HepG2 (cell line): ENCODE results near the gene KLHDC1. TPM values are rescaled to one million over a fixed set of nuclear protein-coding genes. Genes with fewer than 3 reads are reported as not detected.

Experiments used
- ATRX ChIP-seq: sonication (generic); formaldehyde crosslinking; IDR thresholded peaks from 2 replicates; pipeline ENCODE4 v1.4.0; 2020; ENCODE audit warnings: missing genetic modification reagents, borderline replicate concordance
- CERS6 ChIP-seq: sonication (generic); formaldehyde crosslinking; IDR thresholded peaks from 2 replicates; pipeline ENCODE4 v1.5.0; 2020; ENCODE audit warnings: missing genetic modification reagents
- DNMT3B ChIP-seq: conservative IDR thresholded peaks from 2 replicates; pipeline ENCODE4 v1.6.1; 2016; ENCODE audit warnings: missing biosample characterization, control low read depth
- E2F1 ChIP-seq: sonication (generic); formaldehyde crosslinking; IDR thresholded peaks from 2 replicates; pipeline ENCODE4 v1.5.0; 2020; ENCODE audit warnings: missing genetic modification reagents
- FOXC1 ChIP-seq: sonication (generic); formaldehyde crosslinking; IDR thresholded peaks from 2 replicates; pipeline ENCODE4 v1.8.0; 2022; ENCODE audit warnings: mild to moderate bottlenecking, missing genetic modification reagents, borderline replicate concordance
- FUBP1 ChIP-seq: sonication (generic); formaldehyde crosslinking; IDR thresholded peaks from 2 replicates; pipeline ENCODE4 v1.5.1; 2020; ENCODE audit warnings: missing genetic modification reagents, mild to moderate bottlenecking, borderline replicate concordance
- MATR3 ChIP-seq: sonication (generic); formaldehyde crosslinking; IDR thresholded peaks from 2 replicates; pipeline ENCODE4 v1.4.0; 2020; ENCODE audit warnings: missing genetic modification reagents
- REST ChIP-seq, 2 experiments: IDR thresholded peaks; 2 replicates each; pipeline ENCODE4 v1.6.1; 2011 to 2012; ENCODE audit warnings: low read length in 2 of 2, borderline replicate concordance in 1 of 2, low read depth in 1 of 2, mild to moderate bottlenecking in 1 of 2, moderate library complexity in 1 of 2
- WIZ ChIP-seq: sonication (generic); formaldehyde crosslinking; IDR thresholded peaks from 2 replicates; pipeline ENCODE4 v1.5.1; 2020; ENCODE audit warnings: mild to moderate bottlenecking, missing genetic modification reagents
- ZBTB25 ChIP-seq: IDR thresholded peaks from 2 replicates; pipeline ENCODE4 v1.6.1; 2018; ENCODE audit warnings: missing genetic modification reagents
- ZFP62 ChIP-seq: sonication (generic); formaldehyde crosslinking; IDR thresholded peaks from 2 replicates; pipeline ENCODE4 v1.4.0; 2020; ENCODE audit warnings: missing genetic modification reagents
- ZFP82 ChIP-seq: sonication (generic); formaldehyde crosslinking; IDR thresholded peaks from 2 replicates; pipeline ENCODE4 v1.5.1; 2020; ENCODE audit warnings: mild to moderate bottlenecking, missing genetic modification reagents, borderline replicate concordance
- ZNF160 ChIP-seq: sonication (generic); formaldehyde crosslinking; IDR thresholded peaks from 2 replicates; pipeline ENCODE4 v1.8.0; 2022; ENCODE audit warnings: mild to moderate bottlenecking, inconsistent platforms, missing genetic modification reagents
- ZNF225 ChIP-seq: sonication (generic); formaldehyde crosslinking; IDR thresholded peaks from 2 replicates; pipeline ENCODE4 v1.4.0; 2020; ENCODE audit warnings: mild to moderate bottlenecking, missing genetic modification reagents
- ZNF432 ChIP-seq: sonication (generic); formaldehyde crosslinking; IDR thresholded peaks from 2 replicates; pipeline ENCODE4 v1.5.0; 2020; ENCODE audit warnings: missing genetic modification reagents, mild to moderate bottlenecking, borderline replicate concordance
- ZNF503 ChIP-seq: sonication (generic); formaldehyde crosslinking; IDR thresholded peaks from 2 replicates; pipeline ENCODE4 v1.4.0; 2020; ENCODE audit warnings: missing genetic modification reagents
- ZNF83 ChIP-seq: sonication (generic); formaldehyde crosslinking; IDR thresholded peaks from 2 replicates; pipeline ENCODE4 v1.4.0; 2020; ENCODE audit warnings: missing genetic modification reagents, mild to moderate bottlenecking, borderline replicate concordance
- polyA plus RNA-seq, 8 experiments: library from polyadenylated mRNA; depleted of rRNA in 3 of 8; stranded (reverse) in 7 of 8; unstranded in 1 of 8; fragments of >200 nt; fragmentation: Illumina TruSeq in 4 of 8; extraction: Trizol in 4 of 8; gene quantifications; 2 replicates each; pipeline versions ENCODE4 v1.2.1 to v1.2.3, GENCODE V29; 2011 to 2016; ENCODE audit warnings: low read depth in 4 of 8, missing spikeins in 1 of 8, mixed read lengths in 1 of 8; ENCODE audit not compliant: insufficient read depth in 1 of 8
- total RNA-seq, 5 experiments: library from RNA; depleted of rRNA; stranded (reverse); fragments of >200 nt; fragmentation: Illumina TruSeq; extraction: Trizol; gene quantifications; 2 replicates each; pipeline ENCODE4 v1.2.3, GENCODE V29; 2016; ENCODE audit warnings: low read depth in 1 of 5

The KLHDC1 gene
- total and polyA plus RNA-seq, 2 of the 13 experiments (the other 11 are each of a cell fraction or from before 2014, with no cell fraction given), result 0.11 TPM; not detected in 1

GRCh38 chr14:49768301-49769121 is 75.6 kb downstream of the KLHDC1 start (continued):
- TF ChIP-seq REST (IDR thresholded peaks at IDR 0.05; ENCODE audit: borderline replicate concordance in 1 of 2, low read depth in 1 of 2, low read length in 2 of 2) (peak in 1 of 2 experiments; percentile 21; a peak in 1 of 4 replicates), E2F1 (CRISPR knock-in tag) (no peak), ZBTB25 (CRISPR knock-in tag) (no peak), ZFP82 (peak; percentile 10; the same call in 1 of the 2 replicates), FOXC1 (no peak), ATRX (no peak), ZNF83 (CRISPR knock-in tag) (no peak), ZNF503 (no peak; the same call in 1 of the 2 replicates), CERS6 (CRISPR knock-in tag) (no peak), ZFP62 (CRISPR knock-in tag) (no peak), ZNF160 (CRISPR knock-in tag) (0 out of 2 replicates have a peak, but pooled peaks have one; percentile 9), DNMT3B (no peak), WIZ (CRISPR knock-in tag) (no peak), ZNF432 (CRISPR knock-in tag) (no peak), FUBP1 (CRISPR knock-in tag) (no peak), ZNF225 (no peak), MATR3 (CRISPR knock-in tag) (no peak)
